K562 (cell line): ENCODE measurements around the gene KRT77. TPM values are rescaled to one million over a fixed set of nuclear protein-coding genes. Genes with fewer than 3 reads are reported as not detected.

Experiments used
- ATAC-seq: fragments of 200-7000 bp; cut with Tn5 transposase; 3 replicates; pipeline ENCODE4 v1.9.1; 2020; ENCODE audit warnings: moderate library complexity
- BruUV-seq: library from RNA; stranded (reverse); fragments of 400-500 nt; replicated peaks from 2 replicates; lab custom pipeline; 2021; lab: Mats Ljungman, UMichigan
- CTCF ChIA-PET: fragments of 300-600 bp; formaldehyde crosslinking; extraction: SDS; loops from one replicate; lab custom pipeline; 2021; ENCODE audit warnings: low intra/inter-chr PET ratio; lab: Yijun Ruan, JAX
- POLR2A ChIA-PET: fragments of 300-600, 350-650 bp; sonication (Branson Sonifier 250); formaldehyde crosslinking; extraction: SDS; loops from one replicate; lab custom pipeline; 2021; ENCODE audit warnings: antibody characterized with exemption, inconsistent platforms; lab: Yijun Ruan, JAX
- DNase-seq, 4 experiments: peaks; one replicate each; pipeline versions ENCODE4 v3.0.0 to v3.0.0-alpha.2; 2011 to 2018; ENCODE audit warnings: low spot score in 3 of 4, mixed read lengths in 3 of 4; ENCODE audit errors: extremely low read depth in 1 of 4
- FAIRE-seq: peaks from 2 replicates; lab custom pipeline; 2011; peaks lifted over from hg19 to GRCh38; lab: Jason Lieb, UNC
- H2AFZ ChIP-seq: 2 replicates; pipeline ENCODE4 v1.6.0; 2011; ENCODE audit warnings: low read depth, low read length, control low read depth, inconsistent platforms
- H3K27ac ChIP-seq: fragments of 200-600 bp; 3 replicates; pipeline ENCODE4 v1.8.0; 2011; ENCODE audit warnings: low read depth, mild to moderate bottlenecking, control low read depth, inconsistent platforms, low read length, moderate library complexity, mixed read lengths; ENCODE audit errors: extremely low read depth
- H3K27me3 ChIP-seq, 2 experiments: fragments of 300-600 bp in 1 of 2; 2 replicates in 1 of 2; 3 replicates in 1 of 2; pipeline versions ENCODE4 v1.6.0 to v1.8.0; 2011; ENCODE audit warnings: inconsistent platforms in 2 of 2, low read length in 2 of 2, mild to moderate bottlenecking in 1 of 2, mixed read lengths in 1 of 2, moderate library complexity in 1 of 2; ENCODE audit not compliant: control insufficient read depth in 2 of 2, insufficient read depth in 2 of 2
- H3K36me3 ChIP-seq: fragments of 300-600 bp; 3 replicates; pipeline ENCODE4 v1.8.0; 2011; ENCODE audit warnings: mild to moderate bottlenecking, low read length, inconsistent platforms; ENCODE audit not compliant: control insufficient read depth, insufficient read depth
- H3K4me1 ChIP-seq, 2 experiments: fragments of 200-600 bp in 1 of 2; replicated peaks in 1 of 2; 2 replicates in 1 of 2; 3 replicates in 1 of 2; pipeline versions ENCODE4 v1.5.1 to v1.8.0; 2011; ENCODE audit warnings: inconsistent platforms in 2 of 2, low read length in 2 of 2, mild to moderate bottlenecking in 1 of 2, mixed read lengths in 1 of 2, moderate library complexity in 1 of 2; ENCODE audit not compliant: control insufficient read depth in 2 of 2, insufficient read depth in 2 of 2
- H3K4me2 ChIP-seq: 2 replicates; pipeline ENCODE4 v1.6.1; 2011; ENCODE audit warnings: low read length, control low read depth, inconsistent platforms, mixed read lengths; ENCODE audit not compliant: insufficient read depth
- H3K4me3 ChIP-seq: fragments of 200-600 bp; sonication (generic), shearing (Covaris generic); 2 replicates; pipeline ENCODE4 v1.5.1; 2016; ENCODE audit warnings: control low read depth, inconsistent platforms
- H3K79me2 ChIP-seq: fragments of 200-600 bp; 3 replicates; pipeline ENCODE4 v1.8.0; 2011; ENCODE audit warnings: low read length, inconsistent platforms; ENCODE audit not compliant: control insufficient read depth, insufficient read depth
- H3K9ac ChIP-seq, 2 experiments: 2 replicates each; pipeline versions ENCODE4 v1.6.0 to v1.6.1; 2011; ENCODE audit warnings: low read depth in 2 of 2, low read length in 2 of 2, control low read depth in 1 of 2, inconsistent platforms in 1 of 2, mild to moderate bottlenecking in 1 of 2, mixed read lengths in 1 of 2; ENCODE audit not compliant: insufficient read depth in 1 of 2
- H3K9me1 ChIP-seq: one replicate; pipeline ENCODE4 v1.6.0; 2011; ENCODE audit warnings: inconsistent platforms, mild to moderate bottlenecking, low read length, moderate library complexity; ENCODE audit not compliant: control insufficient read depth, insufficient read depth
- H3K9me3 ChIP-seq: replicated peaks from 2 replicates; pipeline ENCODE4 v1.5.1; 2011; ENCODE audit warnings: low read depth, low read length, inconsistent platforms; ENCODE audit not compliant: control insufficient read depth, insufficient read depth
- H4K20me1 ChIP-seq: replicated peaks from 2 replicates; pipeline ENCODE4 v1.6.1; 2011; ENCODE audit warnings: low read length, inconsistent platforms, mixed read lengths; ENCODE audit not compliant: control insufficient read depth, insufficient read depth
- ARID2 ChIP-seq: fragments of 450-650 bp; IDR thresholded peaks from 2 replicates; pipeline ENCODE4 v1.6.1; 2017; ENCODE audit warnings: antibody characterized with exemption, mild to moderate bottlenecking
- ATF1 ChIP-seq, 2 experiments: fragments of 450-650 bp in 1 of 2; IDR thresholded peaks; 2 replicates each; pipeline ENCODE4 v1.6.1; 2016; ENCODE audit warnings: missing compliant biosample characterization in 1 of 2, missing genetic modification characterization in 1 of 2
- DLX4 ChIP-seq: fragments of 250-450 bp; sonication (Bioruptor Pico); IDR thresholded peaks from 2 replicates; pipeline ENCODE4 v1.6.1; 2021; ENCODE audit warnings: mild to moderate bottlenecking
- E2F4 ChIP-seq: sonication (generic); formaldehyde crosslinking; IDR thresholded peaks from 2 replicates; pipeline ENCODE4 v1.8.0; 2022; ENCODE audit warnings: mild to moderate bottlenecking, low read depth, missing genetic modification reagents
- EP300 ChIP-seq: IDR thresholded peaks from 2 replicates; pipeline ENCODE4 v1.6.1; 2012; ENCODE audit warnings: low read length, improper control_type of control experiment
- GATA2 ChIP-seq: sonication (generic); formaldehyde crosslinking; IDR thresholded peaks from 2 replicates; pipeline ENCODE4 v1.4.0; 2020; ENCODE audit warnings: mild to moderate bottlenecking, missing genetic modification reagents
- KAT8 ChIP-seq: fragments of 450-650 bp; IDR thresholded peaks from 2 replicates; pipeline ENCODE4 v1.6.1; 2016; ENCODE audit warnings: low read depth, mild to moderate bottlenecking
- PATZ1 ChIP-seq: fragments of 250-450 bp; sonication (Bioruptor Pico); IDR thresholded peaks from 2 replicates; pipeline ENCODE4 v1.5.0; 2020; ENCODE audit warnings: mild to moderate bottlenecking, borderline replicate concordance
- RBBP5 ChIP-seq: fragments of 200-600 bp; sonication (generic); IDR thresholded peaks from 2 replicates; pipeline ENCODE4 v1.6.1; 2012; ENCODE audit warnings: borderline replicate concordance, mild to moderate bottlenecking, low read length, control low read depth, inconsistent platforms; ENCODE audit not compliant: insufficient read depth, poor library complexity, severe bottlenecking
- RBM17 ChIP-seq: fragments of 200-400 bp; formaldehyde crosslinking; IDR thresholded peaks from 2 replicates; pipeline ENCODE4 v1.6.1; 2017; ENCODE audit warnings: low read depth, mild to moderate bottlenecking, low read length, borderline replicate concordance
- SNIP1 ChIP-seq: fragments of 450-650 bp; IDR thresholded peaks from 2 replicates; pipeline ENCODE4 v1.7.1; 2017; ENCODE audit warnings: low read depth, mild to moderate bottlenecking
- THAP12 ChIP-seq: fragments of 250-450 bp; sonication (Bioruptor Pico); IDR thresholded peaks from 2 replicates; pipeline ENCODE4 v1.9.0; 2021; ENCODE audit warnings: mild to moderate bottlenecking, inconsistent platforms
- ZNF23 ChIP-seq: fragments of 250-450 bp; sonication (Bioruptor Pico); IDR thresholded peaks from 2 replicates; pipeline ENCODE4 v1.4.0; 2020; ENCODE audit warnings: mild to moderate bottlenecking
- ZNF77 ChIP-seq: fragments of 250-450 bp; sonication (Bioruptor Pico); IDR thresholded peaks from 2 replicates; pipeline ENCODE4 v1.5.0; 2020
- WGBS: fragments of 100-300 bp; shearing (Covaris generic); methylation state at CpG from one replicate; pipeline ENCODE4 v1.1.6; 2016; ENCODE audit warnings: low coverage, mixed read lengths; ENCODE audit not compliant: insufficient coverage; ENCODE audit errors: missing lambda C conversion rate; 5-methylcytosine and 5-hydroxymethylcytosine counted together
- in situ Hi-C: fragments of 300-500 bp; cut with MboI; formaldehyde crosslinking; loops from 4 replicates; pipeline ENCODE4 v1.15.0; 2018; ENCODE audit warnings: inconsistent platforms, mixed read lengths
- intact Hi-C: fragments of 100-400 bp; cut with micrococcal nuclease; formaldehyde crosslinking; loops from 2 replicates; pipeline ENCODE4 v1.14.2; 2022
- polyA plus RNA-seq, 8 experiments: library from polyadenylated mRNA; depleted of rRNA in 4 of 8; stranded (reverse) in 5 of 8; unstranded in 3 of 8; fragments of >200 nt; fragmentation: Nextera tagmentation in 2 of 8; fragmentation: Illumina TruSeq in 1 of 8; extraction: Ambion mirVana in 2 of 8; extraction: Trizol in 1 of 8; gene quantifications; 2 replicates each; pipeline versions ENCODE4 v1.2.1 to v1.2.3, GENCODE V29; 2011 to 2014; ENCODE audit warnings: inconsistent platforms in 1 of 8, missing spikeins in 1 of 8
- total RNA-seq, 7 experiments: library from RNA; depleted of rRNA in 6 of 7; stranded (reverse); fragments of >200 nt in 6 of 7; fragmentation: Illumina TruSeq in 2 of 7; extraction: Trizol in 2 of 7; gene quantifications; 2 replicates each; pipeline versions ENCODE4 v1.2.1 to v1.2.3, GENCODE V29; 2011 to 2021; ENCODE audit warnings: low replicate concordance in 1 of 7

The KRT77 gene
- total and polyA plus RNA-seq, 9 of the 15 experiments (the other 6 are each of a cell fraction or from before 2014, with no cell fraction given) = not detected

GRCh38 chr12:52686063-52686462 lies 17.3 kb downstream of the KRT77 start:
- Histone ChIP-seq H3K4me2 (no peak overlapping the region), H3K9ac (no peak overlapping the region), H2AFZ (no peak overlapping the region), H3K4me3 (no peak overlapping the region), H3K27ac (no peak overlapping the region), H3K79me2 (no peaks in the 10 kb centered on the region), H3K4me1 (peaks cover 0 to 3% of the 10 kb centered on the region in 2 experiments; a peak in 1 of 5 replicates), H4K20me1 (no peaks in the 10 kb centered on the region), H3K27me3 (peaks cover 12 to 59% of the 10 kb centered on the region in 2 experiments), H3K36me3 (no peaks in the 10 kb centered on the region), H3K9me3 (no peaks in the 10 kb centered on the region), H3K9me1 (no peaks in the 10 kb centered on the region)
- BruUV-seq = no TSS peak
- intact Hi-C loops (no loop called here), in situ Hi-C loops (no loop called here)
- CTCF ChIA-PET = no interaction called here
- FAIRE-seq = no peak
- no peak for DNase-seq
- no peak for ATAC-seq
- POLR2A ChIA-PET = interaction anchor here (0.6 to 1.2 kb wide), 3 partner anchors 10 to 40 kb away, joined by 3 to 4 read pairs (median 3); no protein-coding TSS in a partner anchor
- WGBS = 17% methylated on average over 3 of the region's 3 CpGs
- TF ChIP-seq E2F4 (CRISPR knock-in tag) (no peak), ARID2 (no peak), THAP12 (CRISPR knock-in tag) (no peak), RBBP5 (no peak), KAT8 (no peak), PATZ1 (CRISPR knock-in tag) (no peak), SNIP1 (no peak), ZNF23 (CRISPR knock-in tag) (no peak), ATF1 (CRISPR knock-in tag; IDR thresholded peaks at IDR 0.05) (no peak), ATF1 (tag; IDR thresholded peaks at IDR 0.05) (no peak), ZNF77 (CRISPR knock-in tag) (no peak), RBM17 (no peak), DLX4 (no peak), GATA2 (CRISPR knock-in tag) (no peak), EP300 (no peak)
